HG02759 (cell line): Measurements from ENCODE around the gene C15orf61.

Experiments
- ATAC-seq: cut with Tn5 transposase; IDR thresholded peaks from one replicate; pipeline ENCODE4 v1.9.1; 2021; ENCODE audit warnings: mild to moderate bottlenecking, moderate library complexity; ENCODE audit not compliant: unreplicated experiment

Gene C15orf61

DNA sequence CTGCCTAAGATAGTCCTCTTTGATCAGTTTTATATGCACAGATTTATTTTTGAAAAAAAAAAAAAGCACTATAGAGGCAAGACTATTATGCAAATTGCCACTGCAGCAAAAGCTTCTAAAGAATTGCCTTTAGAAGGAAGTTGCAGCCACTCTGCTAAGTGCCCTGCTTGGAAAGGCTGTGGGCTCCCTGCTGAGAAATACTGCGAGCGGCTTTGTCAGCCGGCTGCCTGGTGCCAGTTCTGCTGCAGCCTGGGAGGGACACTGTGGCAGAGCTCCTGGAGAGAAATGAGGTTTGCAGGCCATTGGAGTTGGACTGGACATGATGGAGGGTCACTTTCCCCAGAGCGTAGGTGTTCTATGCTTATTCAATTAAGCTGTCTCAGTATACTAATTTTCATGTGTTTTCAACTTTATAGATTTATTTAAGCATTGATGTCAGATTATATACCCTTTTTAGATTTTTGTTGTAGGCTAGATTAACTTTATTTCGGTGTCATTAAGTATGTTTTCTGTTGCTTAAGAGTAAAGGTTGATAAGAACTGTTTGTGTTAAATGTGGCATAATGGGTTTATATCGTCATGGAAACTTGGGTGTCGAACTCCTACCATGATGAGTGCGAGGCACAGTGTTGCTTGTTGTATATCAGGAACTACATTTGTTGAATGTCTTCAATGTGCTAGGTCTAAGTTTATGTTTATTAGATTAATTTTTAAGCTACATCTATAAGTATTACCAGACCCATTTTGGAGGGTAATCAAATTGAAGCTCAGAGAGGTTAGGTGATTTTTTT lies 28.1 kb downstream of the C15orf61 start:
- no peak for ATAC-seq

DNA sequence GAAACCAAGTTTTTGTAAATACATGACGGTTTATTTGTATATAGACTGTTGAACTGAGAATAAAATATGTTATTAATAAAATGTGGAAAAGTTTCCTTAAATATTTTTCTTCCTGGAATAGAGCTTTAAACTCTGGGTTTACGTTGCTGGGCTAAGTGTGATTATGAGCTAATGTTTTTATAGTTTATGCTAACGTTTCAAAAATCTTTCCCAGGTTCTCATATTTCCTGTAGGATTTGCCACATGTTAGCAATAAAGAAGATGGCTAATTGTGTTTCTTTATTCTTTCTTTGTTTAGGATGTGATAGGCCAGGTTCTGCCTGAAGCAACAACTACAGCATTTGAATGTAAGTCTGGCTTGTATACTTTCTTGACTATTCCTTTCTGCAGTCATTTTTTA lies 28.8 kb downstream of the C15orf61 start:
- ATAC-seq = no peak

DNA sequence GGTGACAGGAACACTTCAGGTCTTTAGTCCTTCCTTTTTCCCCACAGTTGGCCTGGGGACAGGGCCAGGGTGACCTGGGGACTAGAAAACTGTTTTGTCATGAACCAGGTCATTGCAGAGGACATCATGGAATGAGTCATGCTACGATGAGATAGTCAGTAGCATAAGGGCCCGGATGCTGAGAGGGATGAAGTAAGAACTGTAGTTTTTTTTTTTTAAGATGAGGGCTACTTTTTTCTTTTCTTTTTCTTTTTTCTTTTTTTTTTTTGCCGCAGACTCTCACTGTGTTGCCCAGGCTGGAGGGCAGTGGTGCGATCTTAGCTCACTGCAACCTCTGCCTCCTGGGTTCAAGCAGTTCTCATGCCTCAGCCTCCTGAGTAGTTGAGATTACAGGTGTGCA lies 29.6 kb downstream of the C15orf61 start:
- ATAC-seq = no peak

DNA sequence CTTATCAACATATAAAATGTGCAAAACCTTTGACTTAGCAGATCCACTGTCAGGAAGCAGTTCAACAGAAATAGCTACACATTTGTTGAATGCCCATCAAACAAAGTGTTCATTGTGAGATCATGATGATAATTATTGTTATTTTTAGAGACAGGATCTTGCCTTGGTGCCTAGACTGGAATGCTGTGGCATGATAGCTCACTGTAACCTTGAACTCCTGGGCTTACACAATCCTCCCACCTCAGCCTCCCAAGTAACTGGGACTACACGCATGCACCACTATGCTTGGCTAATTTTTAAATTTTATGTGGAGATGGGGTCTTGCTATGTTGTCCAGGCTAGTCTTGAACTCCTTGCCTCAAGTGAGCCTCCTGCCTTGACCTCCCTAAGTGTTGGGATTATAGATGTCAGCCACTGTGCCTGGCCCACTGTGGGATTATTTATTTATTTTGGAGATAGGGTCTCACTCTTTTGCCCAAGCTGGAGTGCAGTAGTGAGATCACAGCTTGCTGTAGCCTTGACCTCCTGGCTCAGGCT lies 30.3 kb downstream of the C15orf61 start:
- ATAC-seq = no peak

- no peak for ATAC-seq
Measured at GRCh38 chr15:67554580-67554979, 33.6 kb downstream of the C15orf61 start.

DNA sequence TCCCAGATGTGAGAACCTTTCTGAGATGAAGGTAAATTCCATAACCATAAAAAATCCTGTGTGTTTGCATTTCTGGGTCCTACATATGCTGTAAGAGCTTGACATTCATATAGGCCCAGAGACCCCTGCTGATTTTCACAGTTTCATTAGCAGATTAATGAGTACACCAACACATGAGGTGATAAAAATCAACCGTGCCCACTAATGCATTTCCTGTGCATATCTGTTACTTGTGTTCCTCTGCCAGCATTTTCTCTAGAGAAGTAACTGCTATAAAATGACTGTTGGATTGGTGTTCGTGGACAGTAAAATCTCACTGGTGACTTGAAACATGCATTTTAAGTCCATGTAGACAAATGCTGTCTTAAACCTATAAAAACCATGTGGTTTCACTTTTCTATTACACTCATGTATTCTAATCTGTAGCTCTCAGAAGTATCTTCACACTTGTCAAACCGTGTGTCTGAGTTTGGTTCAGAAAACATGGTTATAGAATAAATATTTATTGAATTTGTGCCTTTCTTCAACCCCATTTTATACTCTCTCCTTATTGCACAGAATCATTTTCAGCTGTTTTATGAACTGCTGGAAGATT lies 36.1 kb downstream of the C15orf61 start:
- no peak for ATAC-seq

- no peak for ATAC-seq
Measured at GRCh38 chr15:67558502-67558901, 37.6 kb downstream of the C15orf61 start.

DNA sequence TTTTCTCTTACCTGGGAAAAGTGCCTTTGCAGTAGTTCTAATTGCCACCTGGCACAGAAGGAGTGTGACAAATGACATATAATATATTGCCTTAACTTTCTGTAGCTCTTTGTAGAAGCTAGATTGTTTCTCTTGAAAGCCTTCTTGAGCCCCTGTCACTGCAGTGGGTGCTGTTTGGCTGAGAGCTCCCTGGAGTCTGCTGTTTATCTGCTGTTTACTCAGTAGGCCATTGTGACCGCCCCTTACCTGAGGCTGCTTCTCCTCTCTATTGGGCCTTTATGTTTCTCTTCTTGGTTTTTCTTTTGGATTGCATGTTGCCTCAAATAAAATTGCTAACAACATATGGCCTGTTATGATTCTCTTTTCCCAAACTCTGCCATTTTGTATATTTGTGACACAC lies 38.2 kb downstream of the C15orf61 start:
- no peak for ATAC-seq

- ATAC-seq = no peak
Measured at GRCh38 chr15:67559576-67559975, 38.6 kb downstream of the C15orf61 start.

DNA sequence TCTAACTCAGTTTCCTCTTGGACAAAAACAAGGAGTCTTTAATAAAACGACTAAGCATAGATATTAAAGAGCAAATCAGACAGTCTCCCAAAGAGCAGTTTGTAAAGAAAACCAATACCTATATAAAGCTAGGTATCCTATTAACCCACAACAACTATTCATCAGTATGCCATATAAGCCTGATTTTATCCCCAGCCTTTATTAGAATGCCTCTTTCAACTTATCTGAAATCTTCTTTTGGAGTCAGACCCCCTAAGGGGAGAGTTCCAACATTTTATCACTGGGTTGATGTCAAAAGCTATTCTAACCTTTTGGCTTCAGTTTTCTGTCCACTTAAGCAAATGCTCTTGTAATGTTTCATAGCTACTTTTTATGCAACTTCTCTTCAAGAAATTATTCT lies 39.4 kb downstream of the C15orf61 start:
- ATAC-seq = no peak

DNA sequence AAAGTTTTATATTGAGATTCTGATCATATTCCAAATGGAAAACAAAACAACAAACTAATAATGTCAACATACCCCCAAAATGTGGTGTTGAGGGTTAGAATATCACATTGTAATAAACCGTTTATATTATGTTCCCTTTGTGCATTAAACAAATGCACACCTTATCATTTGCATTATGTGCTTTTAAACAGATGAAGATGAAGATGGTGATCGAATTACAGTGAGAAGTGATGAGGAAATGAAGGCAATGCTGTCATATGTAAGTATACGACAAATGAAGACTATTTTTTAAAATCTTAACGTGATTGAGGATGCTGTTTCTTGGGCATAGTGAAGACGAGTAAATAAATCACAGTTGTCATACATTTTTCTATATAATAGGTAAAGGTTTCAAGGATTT lies 42.2 kb downstream of the C15orf61 start:
- ATAC-seq = no peak

DNA sequence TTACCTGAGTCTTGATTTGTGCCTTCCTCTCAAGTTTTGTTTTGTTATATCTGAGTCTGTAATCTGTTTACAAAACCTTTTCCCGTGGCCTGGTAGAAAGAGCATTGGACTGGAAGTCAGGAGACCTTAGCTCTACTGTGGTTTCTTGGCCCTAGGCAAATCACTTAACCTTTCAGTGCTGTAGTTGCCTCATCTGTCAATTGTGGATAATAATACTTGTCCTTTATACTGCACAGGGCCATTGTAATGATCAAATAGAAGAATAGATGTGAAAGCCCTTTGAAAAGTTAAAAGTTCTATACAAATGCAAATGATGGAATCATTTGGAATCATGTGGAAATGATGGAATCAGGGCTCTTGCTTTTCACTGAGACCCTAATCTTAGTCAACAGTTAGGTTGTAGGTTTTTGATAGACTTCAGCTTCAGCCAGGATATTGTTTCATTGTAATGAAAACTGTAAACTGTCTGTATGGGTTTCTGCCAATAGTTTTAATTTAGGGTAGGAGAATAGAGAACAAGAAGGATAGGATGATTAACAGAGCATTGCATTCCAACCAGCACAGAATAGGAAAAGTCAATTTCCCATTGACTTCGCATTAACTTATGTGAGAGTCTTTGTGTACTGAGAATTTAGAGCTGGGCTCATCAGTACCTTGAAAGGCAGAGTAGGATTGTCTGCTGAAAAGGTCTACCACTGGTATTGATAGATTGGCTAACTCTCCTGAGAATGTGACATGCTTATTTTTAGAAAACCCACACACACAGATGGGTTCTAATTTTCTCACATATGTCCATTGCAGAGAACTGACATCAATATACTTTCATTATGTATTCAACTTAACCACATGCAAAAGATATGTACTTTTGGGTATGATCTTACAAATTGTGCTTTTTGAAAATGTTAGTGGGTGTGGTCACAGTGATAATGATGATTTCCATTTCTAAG lies 43.4 kb downstream of the C15orf61 start:
- ATAC-seq = peak; percentile 93

GRCh38 chr15:67564968-67565345 lies 44.0 kb downstream of the C15orf61 start:
- ATAC-seq = peak; percentile 34

GRCh38 chr15:67569668-67570067 lies 48.7 kb downstream of the C15orf61 start:
- ATAC-seq = no peak

GRCh38 chr15:67570875-67571647 lies 50.1 kb downstream of the C15orf61 start:
- ATAC-seq = no peak

GRCh38 chr15:67571648-67572415 lies 50.9 kb downstream of the C15orf61 start:
- ATAC-seq = no peak

- ATAC-seq = no peak
Measured at GRCh38 chr15:67573194-67573593, 52.3 kb downstream of the C15orf61 start.

DNA sequence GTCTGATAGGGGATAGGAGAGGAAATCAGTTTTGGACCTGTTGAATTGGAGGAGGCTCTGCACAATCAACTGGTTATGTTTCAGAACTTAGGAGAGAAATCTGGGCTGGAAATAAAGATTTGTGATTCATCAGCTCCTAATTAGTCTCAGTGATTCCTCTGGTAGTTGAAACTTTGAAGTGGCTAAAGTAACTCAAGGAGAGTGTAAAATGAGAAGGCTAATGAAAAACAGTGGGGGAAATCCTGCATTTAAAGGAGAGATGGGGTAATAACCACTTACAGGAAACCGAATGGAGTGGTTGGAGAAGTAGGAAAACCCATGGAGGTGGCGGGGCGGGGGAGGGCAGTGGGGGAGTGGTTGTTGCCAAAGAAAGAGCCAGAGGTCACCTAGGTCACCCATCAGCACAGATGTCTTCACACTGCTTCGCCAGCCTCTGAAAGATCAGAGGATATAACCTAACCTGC lies 54.1 kb downstream of the C15orf61 start:
- ATAC-seq = no peak

GRCh38 chr15:67578020-67578600 lies 57.2 kb downstream of the C15orf61 start:
- no peak for ATAC-seq
